HG03439 (cell line): ENCODE results near the gene CXCL1.
"Not testable (repeated sequence)": the region's sequence is repeated elsewhere in the genome, so short reads cannot be mapped to it uniquely, and the experiment has no call there.

Experiments
- ATAC-seq: cut with Tn5 transposase; IDR thresholded peaks from one replicate; pipeline ENCODE4 v1.9.1; 2021; ENCODE audit warnings: mild to moderate bottlenecking, moderate library complexity; ENCODE audit not compliant: unreplicated experiment

The CXCL1 gene

DNA sequence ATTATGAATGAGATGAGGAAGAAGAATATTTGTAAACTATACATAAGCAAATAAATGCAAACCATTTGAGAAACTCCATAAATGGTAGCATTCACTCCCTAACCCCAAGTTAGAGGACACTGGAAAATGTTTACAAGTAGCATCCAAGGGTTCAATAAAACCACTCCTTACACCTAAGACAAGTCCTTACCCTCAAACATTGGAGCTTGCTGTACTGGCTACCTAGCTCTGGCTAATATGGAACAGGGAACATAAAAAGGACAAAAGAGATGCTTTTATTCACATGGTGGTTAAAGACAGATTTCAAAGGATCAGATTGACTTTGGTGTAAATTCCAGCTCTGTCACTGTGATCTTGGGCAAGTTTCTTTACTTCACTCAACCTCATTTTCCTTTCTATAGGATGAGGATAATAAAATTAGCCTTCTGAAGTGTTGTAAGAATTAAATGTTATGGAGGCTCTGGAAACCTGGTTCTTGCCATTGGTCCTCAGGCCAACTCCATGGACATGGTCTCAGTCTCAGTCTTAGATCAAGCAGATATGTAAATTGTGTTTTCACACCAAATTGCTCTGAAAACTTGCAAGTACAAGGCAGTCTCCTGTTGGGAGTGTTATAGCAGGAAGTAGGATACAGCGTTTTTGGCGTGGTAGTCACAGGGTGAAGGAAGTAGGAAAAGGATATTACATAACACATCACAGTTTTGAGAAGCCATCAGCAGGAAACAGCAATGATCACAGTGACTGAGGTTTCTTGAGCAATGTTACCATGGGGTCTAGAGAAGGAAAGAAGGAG lies 3.3 kb downstream of the CXCL1 start:
- ATAC-seq, result no peak

DNA sequence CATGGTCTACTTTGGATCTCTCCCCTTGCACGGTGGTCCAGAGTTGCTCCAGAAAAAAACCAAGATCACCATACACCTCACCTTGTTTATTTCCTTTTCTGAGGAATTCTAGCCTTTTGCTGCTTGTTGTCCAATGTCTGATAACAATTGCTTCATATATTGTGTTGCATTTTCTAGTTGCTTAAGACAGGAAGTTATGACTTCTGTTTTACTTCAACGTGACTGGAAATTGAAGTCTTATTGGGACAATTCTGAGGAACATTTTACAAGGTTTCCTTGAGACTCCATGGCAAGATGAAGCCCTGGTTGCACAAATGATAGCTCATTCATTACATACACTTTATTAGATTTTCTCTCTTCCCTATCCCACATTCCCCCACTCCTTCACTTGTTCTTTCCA lies 5.2 kb downstream of the CXCL1 start:
- no peak for ATAC-seq

DNA sequence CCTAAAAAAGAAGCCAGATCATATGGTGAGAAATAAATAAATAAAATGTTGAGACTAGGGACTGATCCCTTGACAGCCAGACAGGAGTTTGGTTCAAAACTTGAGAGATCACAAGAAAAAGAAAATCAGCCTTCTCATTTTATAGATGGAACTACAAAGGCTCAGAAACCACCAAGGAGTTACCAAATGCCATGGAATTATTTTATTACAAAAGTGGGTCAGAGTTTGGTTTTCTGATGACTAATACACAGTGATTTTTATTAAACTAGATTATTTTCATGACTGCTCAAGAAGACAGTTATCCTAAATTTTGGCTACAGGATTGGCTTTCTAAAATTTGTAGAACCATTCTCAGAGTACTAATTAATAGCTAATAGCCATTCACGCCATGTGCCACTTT lies 6.2 kb downstream of the CXCL1 start:
- ATAC-seq, result no peak

DNA sequence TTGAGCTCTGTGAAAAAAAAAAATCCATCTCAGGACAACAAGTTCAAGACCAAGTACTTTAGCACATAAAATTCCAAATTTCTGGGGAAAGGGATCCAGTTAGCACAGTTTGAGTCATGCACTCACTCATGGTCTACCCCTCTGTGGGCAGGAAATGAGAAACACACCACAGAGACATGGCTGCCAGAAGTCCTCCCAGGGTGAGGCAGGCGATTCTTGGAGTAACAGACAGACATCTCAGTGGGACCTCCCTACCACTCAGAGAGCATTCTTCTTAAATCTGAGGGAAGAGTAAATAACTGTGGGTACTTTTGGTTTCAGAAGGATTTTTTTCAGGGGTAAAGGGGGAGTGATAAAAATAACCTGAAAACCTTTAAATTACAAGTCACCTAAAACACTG lies 14.1 kb downstream of the CXCL1 start:
- ATAC-seq, result no peak

DNA sequence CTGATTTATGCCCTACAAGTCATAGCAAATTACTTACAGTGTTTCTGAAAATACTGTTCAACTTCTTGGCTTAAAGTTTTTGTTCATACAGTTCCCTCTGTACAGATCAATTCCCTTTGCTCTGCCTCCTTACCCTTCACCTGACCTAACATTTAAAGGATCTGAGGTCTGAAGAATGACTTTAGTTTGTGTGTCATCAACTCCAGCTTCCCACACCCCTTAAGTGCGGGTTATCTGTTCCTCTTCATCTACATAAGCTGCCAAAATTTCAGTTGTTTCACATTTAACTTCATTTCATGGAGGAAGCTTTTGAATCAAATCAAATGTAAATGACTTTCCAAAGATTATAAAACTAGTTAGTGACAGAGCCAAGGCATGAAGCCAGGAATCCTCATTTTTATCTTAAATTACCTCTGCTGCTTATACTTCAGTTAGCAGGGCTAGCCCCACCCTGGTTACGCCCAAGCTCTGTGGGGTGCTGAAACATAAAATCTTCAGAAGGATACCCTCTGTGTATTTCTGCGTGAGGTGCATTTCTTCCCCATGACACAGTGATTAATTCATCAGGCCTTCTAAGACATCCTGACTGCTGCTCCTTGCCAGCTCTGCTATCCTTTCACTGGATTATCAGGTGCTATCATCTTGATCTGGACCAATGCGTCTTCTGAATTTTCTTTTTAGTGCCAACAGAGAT lies 16.5 kb downstream of the CXCL1 start:
- ATAC-seq, result no peak

DNA sequence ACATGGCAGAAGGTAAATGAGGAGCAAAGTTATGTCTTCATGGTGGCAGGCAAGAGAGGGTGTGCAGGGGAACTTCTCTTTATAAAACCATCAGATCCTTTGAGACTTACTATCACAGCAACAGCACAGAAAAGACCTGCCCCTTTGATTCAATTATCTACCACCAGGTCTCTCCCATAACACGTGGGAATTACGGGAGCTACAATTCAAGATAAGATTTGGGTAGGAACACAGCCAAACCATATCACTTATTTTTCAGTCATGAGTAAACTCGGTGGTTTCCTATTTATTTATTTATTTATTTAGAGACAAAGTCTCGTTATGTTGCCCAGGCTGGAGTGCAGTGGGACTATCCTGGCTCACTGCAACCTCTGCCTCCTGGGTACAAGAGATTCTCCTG lies 22.1 kb downstream of the CXCL1 start:
- no peak for ATAC-seq

DNA sequence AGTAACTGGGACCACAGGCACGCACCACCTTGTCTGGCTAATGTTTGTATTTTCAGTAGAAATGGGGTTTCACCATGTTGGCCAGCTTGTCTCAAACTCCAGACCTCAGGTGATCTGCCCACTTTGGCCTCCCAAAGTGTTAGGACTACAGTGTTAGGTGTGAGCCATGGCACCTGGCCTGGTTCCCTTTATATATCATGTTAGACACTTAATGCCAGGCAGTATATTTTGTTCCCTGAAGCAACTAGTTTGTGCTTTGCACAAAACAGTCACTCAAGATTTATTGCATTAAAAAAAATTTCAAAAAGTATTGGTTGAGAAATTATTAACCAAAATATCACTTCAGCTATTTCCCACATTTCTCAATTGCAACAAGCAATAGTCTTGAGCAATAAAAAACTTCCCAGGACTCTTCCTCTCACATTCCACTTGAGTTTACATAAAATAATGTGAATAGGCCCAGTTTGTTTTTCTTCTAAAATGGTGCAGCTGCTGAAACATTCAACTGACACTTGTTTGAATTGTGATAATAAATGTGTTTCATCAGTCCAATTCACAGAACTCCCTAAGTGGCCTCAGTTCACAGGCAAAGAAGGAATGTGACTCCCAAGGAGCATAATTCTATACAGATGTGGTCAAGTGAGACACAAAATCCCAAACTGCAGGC lies 22.7 kb downstream of the CXCL1 start:
- ATAC-seq, result no peak

DNA sequence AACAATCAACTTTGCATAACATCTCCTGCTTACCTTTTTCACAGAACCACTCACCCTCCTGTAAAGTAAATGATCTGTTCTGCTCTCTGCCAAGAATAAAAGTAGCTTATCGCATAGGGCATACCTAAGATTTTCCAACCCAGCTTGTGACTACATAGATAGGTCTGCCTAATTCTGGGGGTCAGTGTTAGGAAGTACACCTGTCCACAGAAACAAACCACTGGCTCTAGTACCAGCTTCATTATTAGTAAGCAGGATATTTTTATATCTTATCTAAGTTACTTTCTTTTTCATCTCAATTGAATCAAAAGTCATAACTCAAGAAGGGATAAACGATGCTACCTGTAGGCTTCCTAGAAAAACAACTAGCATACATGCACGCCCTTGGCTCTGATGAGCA lies 23.8 kb downstream of the CXCL1 start:
- ATAC-seq, result no peak

DNA sequence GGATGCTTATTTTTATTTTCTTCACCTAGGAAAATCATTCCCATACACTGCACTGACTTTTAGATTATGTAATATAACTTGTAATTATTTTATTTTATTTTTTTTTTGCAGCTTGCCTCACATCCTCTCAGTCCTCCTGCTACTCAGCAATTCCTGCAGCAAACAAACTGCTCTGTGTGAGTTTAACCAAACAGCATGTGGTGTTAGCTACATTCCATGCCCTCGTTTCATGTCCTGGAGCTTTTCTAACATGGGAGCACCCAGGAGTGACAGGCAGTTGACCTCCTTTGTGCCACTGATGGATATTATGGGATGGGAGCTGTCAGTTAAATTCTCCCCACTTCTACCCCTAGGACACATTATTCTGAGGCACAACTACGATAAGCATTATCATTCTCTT lies 24.8 kb downstream of the CXCL1 start:
- ATAC-seq, result no peak

DNA sequence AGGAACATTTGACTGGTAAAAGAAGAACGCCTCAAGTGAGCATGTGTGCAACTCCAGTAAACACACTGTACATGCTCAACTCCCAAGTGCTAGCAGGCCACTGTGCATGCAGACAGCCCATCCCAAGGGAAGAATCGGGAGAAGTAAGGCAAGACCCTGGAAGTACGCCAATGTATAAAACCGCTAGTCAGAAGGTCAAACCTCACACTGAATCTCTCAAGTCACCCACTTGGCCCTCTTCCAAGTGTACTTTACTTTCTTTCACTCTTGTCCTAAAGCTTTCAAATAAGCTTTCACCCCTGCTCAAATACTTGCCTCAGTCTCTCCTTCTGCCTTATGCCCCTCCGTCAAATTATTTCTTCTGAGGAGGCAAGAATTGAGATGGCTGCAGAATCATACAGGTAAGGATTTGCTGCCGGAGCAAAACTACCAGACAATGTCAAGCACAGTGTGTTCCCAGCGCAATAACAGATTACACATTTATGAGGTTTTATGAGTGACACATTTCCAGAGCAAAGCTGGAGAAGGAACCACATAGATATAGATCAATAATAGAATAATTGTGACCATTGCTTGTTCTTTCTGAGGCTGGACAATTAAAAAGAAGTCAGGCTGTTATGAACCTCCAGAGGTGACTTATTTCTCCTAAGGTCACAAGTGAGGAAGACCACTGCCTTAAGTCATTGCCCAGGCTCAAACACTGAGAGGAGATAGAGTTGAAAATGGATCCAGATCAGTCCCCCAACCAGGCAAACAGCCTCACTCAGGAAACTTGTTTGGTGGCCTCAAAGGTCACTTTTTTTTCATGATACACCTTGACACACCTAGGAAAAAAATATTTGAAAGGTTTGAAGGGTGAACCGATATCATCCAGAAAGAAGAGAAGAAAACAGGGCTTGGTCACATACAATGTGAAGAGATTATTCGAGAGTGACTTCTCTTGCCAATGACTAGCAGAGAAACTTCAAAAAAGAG lies 26.3 kb downstream of the CXCL1 start:
- ATAC-seq, result no peak

DNA sequence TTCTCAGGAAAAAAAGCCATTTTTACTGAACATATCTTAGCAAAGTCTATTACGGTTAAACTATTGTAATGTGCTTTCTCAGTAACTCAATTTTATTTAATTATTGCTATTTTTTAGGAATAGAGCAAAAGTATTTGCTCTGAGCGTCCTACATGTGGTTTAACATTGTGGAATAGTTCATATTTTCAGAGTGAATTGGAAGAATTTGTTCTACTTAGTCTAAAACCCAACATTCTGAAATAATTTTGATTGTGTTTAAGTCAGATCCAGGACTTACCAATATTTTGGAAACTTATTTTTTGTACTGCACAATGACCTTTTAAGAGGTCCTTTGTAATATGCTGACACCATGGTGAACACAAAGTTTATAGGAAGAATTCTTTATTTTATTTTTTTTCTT lies 27.2 kb downstream of the CXCL1 start:
- ATAC-seq, result no peak

DNA sequence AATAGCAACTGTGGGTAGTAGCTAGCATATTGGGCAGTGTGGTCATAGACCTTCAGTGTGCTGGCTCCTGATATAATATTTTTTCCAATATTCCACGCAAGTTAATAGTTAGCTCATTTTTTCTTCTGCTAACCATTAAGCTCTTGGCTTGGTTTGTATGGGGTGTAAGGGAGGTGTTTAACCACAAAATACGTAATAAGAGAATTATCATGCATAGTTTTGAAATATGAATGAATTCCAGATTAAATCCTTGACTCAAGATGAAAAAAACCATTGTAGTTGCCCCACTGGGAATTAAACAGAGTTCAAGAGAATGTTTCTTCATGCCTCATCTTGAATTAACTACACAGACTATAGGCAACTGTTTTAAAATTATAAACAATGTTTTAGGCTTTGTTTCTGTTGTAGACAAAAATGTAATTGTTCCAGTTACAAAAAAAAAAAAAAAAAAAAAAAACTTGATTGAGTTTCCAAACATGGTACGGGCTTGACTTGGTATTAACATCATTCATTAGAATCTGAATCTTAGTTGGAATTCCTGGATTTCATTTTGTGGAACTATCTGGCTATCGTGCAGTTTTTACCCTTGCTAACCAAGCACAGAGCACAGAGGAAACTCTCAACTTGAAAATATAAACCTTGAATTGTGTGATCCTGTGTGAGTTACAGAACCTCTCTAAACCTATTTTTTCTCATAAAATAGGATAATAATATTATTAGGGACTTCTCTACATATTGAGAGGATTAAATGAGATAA lies 28.4 kb downstream of the CXCL1 start:
- ATAC-seq, result no peak

DNA sequence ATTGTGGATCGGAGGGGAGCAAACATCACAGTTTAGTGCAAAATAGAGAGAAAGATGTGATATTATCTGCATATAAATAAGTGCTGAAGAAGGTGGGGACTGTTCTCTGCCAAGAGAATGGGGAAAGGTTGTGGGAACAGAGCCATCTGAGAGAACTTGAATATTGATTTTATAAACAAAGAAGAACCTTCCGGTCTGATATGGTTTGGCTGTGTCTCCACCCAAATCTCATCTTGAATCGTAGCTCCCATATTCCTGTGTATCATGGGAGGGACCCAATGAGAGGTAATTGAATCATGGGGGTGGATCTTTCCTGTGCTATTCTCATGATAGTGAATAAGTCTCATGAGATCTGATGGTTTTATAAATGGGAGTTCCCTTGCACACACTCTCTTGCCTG lies 30.1 kb downstream of the CXCL1 start:
- ATAC-seq, result not testable (repeated sequence)

DNA sequence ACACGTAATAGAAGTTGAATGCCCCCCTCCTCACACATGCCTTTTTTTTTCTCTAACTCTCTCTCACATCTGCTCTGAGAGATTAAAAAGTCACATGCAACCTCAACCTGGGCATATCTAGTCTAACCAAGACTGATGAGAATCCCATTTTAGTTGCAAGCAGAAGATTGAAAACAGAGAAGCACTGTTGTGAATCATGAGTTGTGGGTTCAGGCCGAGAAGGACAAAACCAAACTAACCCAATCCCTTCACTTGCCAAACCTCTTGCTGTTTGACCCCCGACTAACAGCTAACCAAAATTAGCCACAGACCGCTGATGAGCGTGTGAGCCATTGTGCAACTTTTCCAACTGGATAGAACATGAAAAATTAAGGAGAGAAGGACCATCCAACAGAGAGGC lies 31.8 kb downstream of the CXCL1 start:
- no peak for ATAC-seq

DNA sequence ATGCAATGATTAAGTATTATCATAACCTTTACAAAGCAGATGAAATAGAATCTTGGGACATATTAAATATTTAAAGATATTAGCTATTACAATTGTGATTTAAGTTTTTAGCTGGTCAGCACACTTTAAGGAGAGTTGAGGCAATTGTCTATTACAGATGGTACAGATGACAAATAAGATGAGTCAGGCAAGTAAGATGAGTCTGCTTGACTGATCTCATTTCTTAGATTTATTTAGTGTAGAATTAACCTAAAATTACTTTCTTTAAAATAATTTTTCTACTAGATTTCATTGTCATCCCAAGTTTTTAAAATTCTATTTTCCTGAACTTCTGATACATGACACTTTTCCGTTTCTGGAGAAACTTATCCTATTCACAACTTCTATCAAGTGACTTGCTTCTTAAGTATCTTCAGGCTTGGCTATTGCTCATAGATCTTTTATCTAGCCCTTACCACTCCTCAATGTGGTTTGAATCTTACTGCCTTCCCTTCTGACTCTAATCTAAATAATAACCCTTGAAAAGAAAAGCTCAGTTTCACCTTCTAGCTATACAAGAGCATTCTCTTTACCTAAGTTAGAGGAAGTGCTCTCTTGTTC lies 32.9 kb downstream of the CXCL1 start:
- ATAC-seq, result no peak

DNA sequence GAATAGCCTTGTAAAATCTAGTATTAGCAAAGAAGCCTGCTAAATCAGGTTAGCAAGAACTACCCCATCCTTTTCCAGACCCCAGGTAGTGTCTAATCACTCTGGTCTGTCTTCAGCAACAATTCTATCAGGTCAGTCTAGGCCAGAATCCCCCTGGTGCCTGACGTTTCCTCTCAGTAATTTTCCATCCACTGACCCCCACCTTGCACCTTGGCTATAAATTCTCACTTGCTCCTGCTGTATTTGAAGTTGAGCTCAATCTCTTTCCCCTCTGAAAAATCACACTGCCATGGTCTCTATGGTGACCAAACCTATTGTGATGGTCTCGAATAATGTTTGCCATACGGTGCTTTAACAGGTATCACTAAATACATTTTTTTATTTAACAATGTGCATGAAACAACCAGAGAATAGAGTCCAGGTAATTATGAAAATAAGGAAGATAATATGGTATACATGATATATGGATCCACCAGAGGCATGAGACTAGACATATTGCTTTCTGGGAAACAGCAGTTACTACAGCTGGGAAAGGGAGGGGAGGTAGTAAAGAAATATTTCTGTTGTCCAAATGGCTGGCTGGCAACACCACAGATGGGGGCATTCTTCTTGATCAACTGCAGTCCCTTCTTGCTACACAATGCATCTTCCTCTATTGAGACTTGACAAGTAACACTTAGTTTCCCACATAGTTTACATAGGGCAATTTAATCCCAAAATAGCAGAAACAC lies 33.8 kb downstream of the CXCL1 start:
- ATAC-seq, result no peak

DNA sequence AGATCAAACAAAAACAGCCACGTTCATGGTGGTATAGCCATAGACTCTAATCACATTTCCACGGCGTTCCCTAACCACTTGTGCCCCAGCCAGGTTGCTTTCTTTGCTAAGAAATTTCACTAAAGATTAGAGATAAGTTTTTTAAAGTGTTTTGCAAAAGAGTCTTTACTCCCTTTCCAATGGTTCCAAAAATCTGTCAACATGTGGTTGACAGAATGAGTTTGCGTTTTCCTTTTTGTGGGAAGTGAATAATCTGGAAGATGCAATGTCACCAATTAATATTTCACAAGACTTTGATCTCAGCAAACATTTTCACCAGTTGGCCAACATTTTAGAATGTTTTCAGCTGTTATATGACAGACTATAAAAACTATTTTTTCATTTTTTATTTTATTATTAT lies 35.3 kb downstream of the CXCL1 start:
- ATAC-seq, result no peak

DNA sequence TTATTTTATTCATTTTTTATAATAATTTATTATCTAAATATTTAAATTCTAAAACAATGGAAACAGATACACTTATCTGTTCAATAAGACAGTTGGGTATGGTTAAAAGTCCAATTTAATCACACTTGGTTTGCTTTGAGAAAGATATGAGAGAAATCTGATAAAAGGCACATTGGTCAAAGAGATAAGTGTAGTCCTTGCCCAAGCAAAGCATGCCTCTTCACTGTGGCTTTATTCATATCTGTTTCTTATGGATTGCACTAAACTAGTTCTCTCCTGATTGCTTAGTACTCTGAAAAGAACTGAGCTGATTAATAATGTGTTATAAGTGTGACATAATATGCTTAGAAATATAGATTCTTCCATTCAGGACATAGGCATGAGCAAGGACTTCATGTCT lies 39.8 kb downstream of the CXCL1 start:
- no peak for ATAC-seq

DNA sequence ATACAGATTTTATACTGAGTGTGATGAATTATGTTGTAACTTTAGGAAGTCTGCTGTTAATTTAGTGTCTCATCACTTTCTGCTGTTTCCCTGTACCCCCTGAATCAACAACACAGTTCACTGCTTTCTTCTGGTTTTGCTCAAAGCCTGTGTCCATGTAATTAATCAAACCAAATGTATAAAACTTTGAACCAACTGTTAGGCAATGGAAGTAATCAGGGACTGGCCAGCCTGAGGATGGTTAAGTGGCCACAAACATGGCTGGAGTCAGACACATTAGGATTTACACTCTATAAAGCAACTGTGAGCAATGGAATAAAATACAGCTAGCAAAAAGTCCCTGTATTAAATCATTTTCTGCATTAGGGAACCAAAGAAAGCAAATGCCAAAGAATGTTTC lies 42.6 kb downstream of the CXCL1 start:
- no peak for ATAC-seq
